Endodermal cell (in vitro differentiated cells): ENCODE measurements around the gene PCBP3. TPM values are rescaled to one million over a fixed set of nuclear protein-coding genes. Genes with fewer than 3 reads are reported as not detected.

Source experiments
- DNase-seq: peaks from one replicate; pipeline ENCODE4 v3.0.0-alpha.2; 2017
- H3K27ac ChIP-seq: 2 replicates; pipeline ENCODE4 v1.5.1; 2013; ENCODE audit warnings: mild to moderate bottlenecking, low read depth, low read length, moderate library complexity
- H3K27me3 ChIP-seq: 2 replicates; pipeline ENCODE4 v1.6.1; 2013; ENCODE audit warnings: mild to moderate bottlenecking, low read length, moderate library complexity; ENCODE audit not compliant: insufficient read depth, control insufficient read depth, poor library complexity, severe bottlenecking
- H3K36me3 ChIP-seq: 2 replicates; pipeline ENCODE4 v1.7.0; 2013; ENCODE audit warnings: mild to moderate bottlenecking, low read length, moderate library complexity; ENCODE audit not compliant: control insufficient read depth, insufficient read depth
- H3K4me1 ChIP-seq: one replicate; pipeline ENCODE4 v1.7.0; 2013; ENCODE audit warnings: low read length; ENCODE audit not compliant: control insufficient read depth, insufficient read depth
- H3K4me3 ChIP-seq: 2 replicates; pipeline ENCODE4 v1.5.1; 2013; ENCODE audit warnings: mild to moderate bottlenecking, low read length, moderate library complexity
- H3K9ac ChIP-seq: 2 replicates; pipeline ENCODE4 v1.6.1; 2013; ENCODE audit warnings: mild to moderate bottlenecking, low read length, moderate library complexity; ENCODE audit not compliant: poor library complexity, severe bottlenecking; ENCODE audit errors: extremely low read depth
- H3K9me3 ChIP-seq: 2 replicates; pipeline ENCODE4 v1.6.1; 2013; ENCODE audit warnings: mild to moderate bottlenecking, low read length, moderate library complexity; ENCODE audit not compliant: control insufficient read depth
- H3K27ac Mint-ChIP-seq: 2 replicates; pipeline ENCODE4 v1.8.0; 2020; ENCODE audit warnings: mixed read lengths
- H3K27me3 Mint-ChIP-seq: 2 replicates; pipeline ENCODE4 v1.8.0; 2021; ENCODE audit warnings: mild to moderate bottlenecking, mixed read lengths; ENCODE audit not compliant: insufficient read depth
- H3K36me3 Mint-ChIP-seq: 2 replicates; pipeline ENCODE4 v1.8.0; 2020; ENCODE audit warnings: low read depth, mixed read lengths
- H3K4me1 Mint-ChIP-seq: 2 replicates; pipeline ENCODE4 v1.8.0; 2020; ENCODE audit warnings: mixed read lengths
- H3K4me3 Mint-ChIP-seq: 2 replicates; pipeline ENCODE4 v1.8.0; 2020; ENCODE audit warnings: mild to moderate bottlenecking, moderate library complexity, mixed read lengths
- H3K9me3 Mint-ChIP-seq: 2 replicates; pipeline ENCODE4 v1.8.0; 2020; ENCODE audit warnings: mild to moderate bottlenecking, mixed read lengths
- WGBS, 2 experiments: methylation state at CpG; one replicate each; pipeline versions ENCODE4 v1.1.5 to v1.1.7; 2013; ENCODE audit warnings: missing lambda C conversion rate in 2 of 2, mixed read lengths in 1 of 2; ENCODE audit not compliant: insufficient coverage in 1 of 2, insufficient read length in 1 of 2; 5-methylcytosine and 5-hydroxymethylcytosine counted together
- total RNA-seq, 2 donors: library from RNA; stranded (reverse); fragmentation: NEBNext Ultra II Directional in 1 of 2; extraction: Animal tissue kit (Norgen Biotek cat#: 25700) in 1 of 2; gene quantifications; 2 replicates in 1 of 2; 3 replicates in 1 of 2; pipeline ENCODE4 v1.2.1, GENCODE V29; 2021
- TF ChIP-seq, protein P1 (sequence below): fragments of 200-600 bp; sonication (generic); conservative IDR thresholded peaks from 2 replicates; pipeline ENCODE4 v1.5.0; 2021; ENCODE audit warnings: antibody characterized with exemption, mild to moderate bottlenecking

The PCBP3 gene
- total RNA-seq, 2 donors from 2014 or later = 2.1 to 10.6 TPM

GRCh38 chr21:45772180-45772579 lies 128.7 kb downstream of the PCBP3 start:
- no peaks in the 10 kb centered on the region for H3K36me3 ChIP-seq
- no peaks in the 10 kb centered on the region for H3K4me1 ChIP-seq
- Mint-ChIP-seq H3K4me3 (no peak overlapping the region), H3K27ac (no peak overlapping the region), H3K9me3 (peaks cover 18% of the 10 kb centered on the region), H3K4me1 (no peaks in the 10 kb centered on the region), H3K27me3 (no peaks in the 10 kb centered on the region), H3K36me3 (no peaks in the 10 kb centered on the region)
- no peak overlapping the region for H3K4me3 ChIP-seq
- TF ChIP-seq, protein P1, sequence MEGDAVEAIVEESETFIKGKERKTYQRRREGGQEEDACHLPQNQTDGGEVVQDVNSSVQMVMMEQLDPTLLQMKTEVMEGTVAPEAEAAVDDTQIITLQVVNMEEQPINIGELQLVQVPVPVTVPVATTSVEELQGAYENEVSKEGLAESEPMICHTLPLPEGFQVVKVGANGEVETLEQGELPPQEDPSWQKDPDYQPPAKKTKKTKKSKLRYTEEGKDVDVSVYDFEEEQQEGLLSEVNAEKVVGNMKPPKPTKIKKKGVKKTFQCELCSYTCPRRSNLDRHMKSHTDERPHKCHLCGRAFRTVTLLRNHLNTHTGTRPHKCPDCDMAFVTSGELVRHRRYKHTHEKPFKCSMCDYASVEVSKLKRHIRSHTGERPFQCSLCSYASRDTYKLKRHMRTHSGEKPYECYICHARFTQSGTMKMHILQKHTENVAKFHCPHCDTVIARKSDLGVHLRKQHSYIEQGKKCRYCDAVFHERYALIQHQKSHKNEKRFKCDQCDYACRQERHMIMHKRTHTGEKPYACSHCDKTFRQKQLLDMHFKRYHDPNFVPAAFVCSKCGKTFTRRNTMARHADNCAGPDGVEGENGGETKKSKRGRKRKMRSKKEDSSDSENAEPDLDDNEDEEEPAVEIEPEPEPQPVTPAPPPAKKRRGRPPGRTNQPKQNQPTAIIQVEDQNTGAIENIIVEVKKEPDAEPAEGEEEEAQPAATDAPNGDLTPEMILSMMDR = no peak
- no peak overlapping the region for H3K27ac ChIP-seq
- H3K9me3 ChIP-seq = peaks cover 15% of the 10 kb centered on the region
- no peak overlapping the region for H3K9ac ChIP-seq
- no peaks in the 10 kb centered on the region for H3K27me3 ChIP-seq
- no peak for DNase-seq

GRCh38 chr21:45774291-45774690 lies 130.8 kb downstream of the PCBP3 start:
- TF ChIP-seq, protein P1 = no peak
- Histone ChIP-seq H3K36me3 (no peaks in the 10 kb centered on the region), H3K9me3 (peaks cover 23% of the 10 kb centered on the region), H3K4me1 (no peaks in the 10 kb centered on the region), H3K27ac (no peak overlapping the region), H3K4me3 (no peak overlapping the region), H3K27me3 (no peaks in the 10 kb centered on the region), H3K9ac (no peak overlapping the region)
- DNase-seq = no peak
- H3K9me3 Mint-ChIP-seq = peaks cover 20% of the 10 kb centered on the region
- H3K4me1 Mint-ChIP-seq = no peaks in the 10 kb centered on the region
- H3K27ac Mint-ChIP-seq = no peak overlapping the region
- no peaks in the 10 kb centered on the region for H3K36me3 Mint-ChIP-seq
- H3K27me3 Mint-ChIP-seq = no peaks in the 10 kb centered on the region
- no peak overlapping the region for H3K4me3 Mint-ChIP-seq
- WGBS, 2 experiments = 57 to 87% methylated on average over 1 to 4 of the region's 5 CpGs

- no peaks in the 10 kb centered on the region for H3K36me3 ChIP-seq
- H3K27ac Mint-ChIP-seq = no peak overlapping the region
- H3K27ac ChIP-seq = no peak overlapping the region
- DNase-seq = no peak
- WGBS, 2 experiments = 100% methylated on average over 1 of the region's 1 CpG; no CpG with 5 or more reads in 1 of the 2 experiments
- H3K4me1 Mint-ChIP-seq = no peaks in the 10 kb centered on the region
- no peak overlapping the region for H3K4me3 ChIP-seq
- no peak overlapping the region for H3K4me3 Mint-ChIP-seq
- no peaks in the 10 kb centered on the region for H3K36me3 Mint-ChIP-seq
- H3K9me3 ChIP-seq = peaks cover 23% of the 10 kb centered on the region
- no peaks in the 10 kb centered on the region for H3K27me3 Mint-ChIP-seq
- TF ChIP-seq, protein P1 = no peak
- H3K9me3 Mint-ChIP-seq = peaks cover 19% of the 10 kb centered on the region
- no peaks in the 10 kb centered on the region for H3K27me3 ChIP-seq
- no peaks in the 10 kb centered on the region for H3K4me1 ChIP-seq
- no peak overlapping the region for H3K9ac ChIP-seq
Measured at GRCh38 chr21:45776971-45777370, 133.4 kb downstream of the PCBP3 start.
